DMS79 (cell line): ENCODE data around the gene PHYHD1.

Experiments
- DNase-seq: peaks from one replicate; lab custom pipeline; 2025; lab: John Stamatoyannopoulos, UW

Gene PHYHD1

GRCh38 chr9:128920381-128921058 lies at the start of gene PHYHD1:
Gene PHYHD1 (plus strand): TSS chr9:128920982. CDS start chr9:128922324, 1,342 bp downstream.
- DNase-seq, result no peak

GRCh38 chr9:128877852-128878251 lies 42.9 kb upstream of the PHYHD1 start:
- no peak for DNase-seq

- DNase-seq, result peak; percentile 93
Observed at GRCh38 chr9:128881884-128882676, 38.7 kb upstream of the PHYHD1 start, which contains the start of the genes KYAT1 and LRRC8A. Gene KYAT1 (minus strand): TSS chr9:128881950. CDS start chr9:128845405, 36,545 bp downstream. Gene LRRC8A (plus strand): TSS chr9:128882133. CDS start chr9:128907165, 25,032 bp downstream.

GRCh38 chr9:128882677-128883603 lies 37.8 kb upstream of the PHYHD1 start:
- DNase-seq, result no peak

GRCh38 chr9:128884164-128884563 lies 36.6 kb upstream of the PHYHD1 start:
- DNase-seq, result no peak

GRCh38 chr9:128885376-128885775 lies 35.4 kb upstream of the PHYHD1 start:
- no peak for DNase-seq

GRCh38 chr9:128885798-128886197 lies 35.0 kb upstream of the PHYHD1 start:
- DNase-seq, result no peak

GRCh38 chr9:128886211-128886891 lies 34.4 kb upstream of the PHYHD1 start:
- DNase-seq, result no peak

GRCh38 chr9:128887049-128887448 lies 33.7 kb upstream of the PHYHD1 start:
- DNase-seq, result no peak

GRCh38 chr9:128887914-128888350 lies 32.9 kb upstream of the PHYHD1 start:
- DNase-seq, result no peak

- DNase-seq, result no peak
Observed at GRCh38 chr9:128891321-128892220, 29.2 kb upstream of the PHYHD1 start.

GRCh38 chr9:128892221-128892921 lies 28.4 kb upstream of the PHYHD1 start:
- DNase-seq, result no peak

- no peak for DNase-seq
Observed at GRCh38 chr9:128893354-128893753, 27.4 kb upstream of the PHYHD1 start.

- no peak for DNase-seq
Observed at GRCh38 chr9:128894764-128895163, 26.0 kb upstream of the PHYHD1 start.

- peak; percentile 95 for DNase-seq
Observed at GRCh38 chr9:128895556-128895955, 25.2 kb upstream of the PHYHD1 start.

GRCh38 chr9:128898382-128898781 lies 22.4 kb upstream of the PHYHD1 start:
- no peak for DNase-seq

- DNase-seq, result no peak
Observed at GRCh38 chr9:128898845-128899565, 21.8 kb upstream of the PHYHD1 start.

GRCh38 chr9:128899566-128900322 lies 21.0 kb upstream of the PHYHD1 start:
- DNase-seq, result no peak
